NCI-H1048 (cell line): Measurements from ENCODE around the gene UMOD.

Experiments used
- DNase-seq: peaks from one replicate; lab custom pipeline; 2025; lab: John Stamatoyannopoulos, UW

Gene UMOD

DNA sequence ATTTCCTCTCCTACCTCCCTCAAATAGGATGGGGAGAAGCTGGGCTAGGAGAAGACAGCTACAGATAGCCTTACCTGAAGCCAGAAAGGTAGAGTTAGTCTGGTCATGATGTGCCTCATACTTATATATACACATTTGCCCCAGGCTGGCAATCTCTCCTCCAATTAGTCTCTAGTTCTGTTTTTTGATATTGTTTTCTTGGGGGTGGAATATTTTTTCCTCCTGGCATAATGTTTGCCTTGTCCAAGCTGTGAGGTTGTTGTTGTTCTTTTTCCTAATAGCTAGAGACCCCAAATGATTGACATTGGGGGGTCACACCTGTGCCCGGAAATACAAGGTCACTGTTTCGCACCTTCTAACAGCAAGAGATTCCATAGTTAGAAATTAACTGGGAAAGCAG lies at the start of gene UMOD:
UMOD (minus strand) TSS at position 101 of the 400 bp plus-strand sequence. CDS start 1,978 bp downstream, outside the sequence.
- no peak for DNase-seq

DNA sequence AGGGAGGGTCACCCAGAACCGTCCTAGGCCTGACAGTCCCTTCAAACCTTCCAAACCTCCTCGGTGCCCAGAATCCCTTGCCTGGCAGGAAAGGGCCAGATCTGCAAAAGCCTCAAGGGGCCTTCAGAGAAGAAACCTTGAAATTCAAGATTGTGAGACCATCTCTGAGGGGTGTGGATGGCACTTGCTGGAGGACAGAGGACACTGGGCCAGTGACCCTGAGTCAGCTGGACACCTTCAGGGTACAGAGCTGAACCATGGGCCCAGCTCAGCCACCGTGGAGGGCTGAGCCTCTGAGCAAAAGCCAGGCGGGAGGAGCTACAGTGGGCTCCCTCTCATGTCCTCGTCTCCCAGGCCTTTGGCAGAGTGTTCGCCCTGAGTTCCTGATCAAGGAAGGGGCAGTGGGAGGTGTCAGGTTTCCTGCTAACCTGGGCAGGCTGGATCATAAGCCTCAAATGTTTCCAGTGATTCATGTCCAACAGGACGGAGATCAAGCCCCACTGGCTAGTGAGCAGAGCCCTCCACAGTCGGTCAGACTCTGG lies 49.0 kb upstream of the UMOD start:
- DNase-seq = no peak

DNA sequence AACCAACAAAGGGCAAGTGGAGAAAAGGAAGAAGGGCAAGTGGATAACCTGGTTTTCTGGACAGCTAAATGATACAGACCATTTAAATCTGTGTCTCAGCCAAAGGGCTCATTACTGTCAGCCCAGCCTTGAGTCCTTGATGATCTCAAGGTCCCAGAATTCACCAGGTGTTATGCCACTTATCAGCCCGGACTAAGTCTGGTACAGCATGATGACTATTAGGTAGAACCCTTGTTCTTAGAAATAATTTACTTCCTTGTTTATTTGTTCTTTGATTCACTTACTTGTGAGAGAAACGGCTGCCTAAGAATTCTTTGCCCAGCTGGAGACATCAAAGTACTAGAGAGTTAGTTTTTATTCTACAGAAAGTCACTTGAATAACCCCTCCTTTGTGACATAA lies 48.6 kb upstream of the UMOD start:
- DNase-seq = no peak

DNA sequence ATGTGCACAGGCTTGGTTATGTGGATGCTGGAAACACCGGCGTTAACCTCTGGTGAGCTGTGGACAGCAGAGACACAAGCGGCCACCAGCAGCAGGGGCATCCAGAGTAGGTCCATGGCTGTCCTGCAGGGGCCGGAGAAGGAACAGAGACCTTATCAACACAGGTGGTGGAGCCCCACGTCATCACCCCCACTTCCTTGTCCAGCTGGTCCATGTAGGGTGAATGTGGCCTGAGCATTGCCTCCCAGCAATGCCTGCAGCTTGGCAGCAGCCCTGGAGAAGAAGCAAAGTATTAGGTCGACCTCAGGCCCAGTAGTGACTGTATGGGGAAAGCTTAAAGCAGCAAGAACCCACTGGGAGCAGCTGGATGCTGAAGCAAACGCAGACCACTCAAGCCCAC lies 46.7 kb upstream of the UMOD start:
- DNase-seq = no peak

DNA sequence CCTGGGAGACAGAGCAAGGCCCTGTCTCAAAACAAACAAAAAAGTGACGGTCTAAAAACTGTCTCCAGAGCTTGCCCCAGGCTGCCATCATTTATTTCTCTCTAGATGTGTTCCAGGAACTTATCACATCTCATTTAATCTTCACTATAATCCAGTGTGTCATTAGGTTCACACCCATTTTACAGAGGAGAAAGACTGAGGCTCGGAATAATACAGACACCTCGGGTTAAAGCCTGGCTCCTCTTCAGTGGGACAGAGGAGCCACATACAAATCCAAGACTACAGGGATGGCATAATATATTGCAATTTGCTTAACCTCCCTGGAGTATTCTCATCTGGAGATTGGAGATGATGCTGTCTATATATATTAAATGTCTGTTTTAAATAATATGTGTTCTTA lies 46.1 kb upstream of the UMOD start:
- no peak for DNase-seq

DNA sequence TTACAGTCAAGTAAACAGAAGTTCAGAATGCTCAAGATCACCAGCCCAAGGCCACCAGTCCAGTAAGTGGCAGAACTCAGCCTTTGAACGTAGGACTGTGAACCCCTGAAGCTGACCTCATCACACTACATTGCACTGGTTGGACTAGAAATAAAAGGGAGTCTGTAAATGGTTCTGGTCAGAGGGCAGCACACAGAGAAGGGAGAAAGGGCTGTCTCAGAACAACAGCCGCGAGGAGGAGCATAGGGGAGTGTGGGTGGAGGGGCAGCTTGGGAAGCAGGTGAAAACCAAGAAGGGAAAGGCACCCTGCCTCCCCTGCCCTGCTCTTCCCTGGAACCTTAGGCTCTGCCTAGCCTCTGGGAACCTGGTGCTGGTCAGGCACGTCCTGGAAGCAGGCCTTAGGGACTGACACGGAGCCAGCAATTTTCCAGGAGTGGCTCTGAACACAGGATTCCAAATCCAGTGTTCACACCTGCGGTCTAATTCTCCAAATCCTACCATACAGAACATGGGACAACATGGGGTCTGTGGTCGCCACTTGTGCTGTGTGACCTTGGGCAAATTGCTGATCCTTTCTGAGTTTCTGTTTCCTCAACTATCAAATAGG lies 45.1 kb upstream of the UMOD start:
- DNase-seq = no peak

DNA sequence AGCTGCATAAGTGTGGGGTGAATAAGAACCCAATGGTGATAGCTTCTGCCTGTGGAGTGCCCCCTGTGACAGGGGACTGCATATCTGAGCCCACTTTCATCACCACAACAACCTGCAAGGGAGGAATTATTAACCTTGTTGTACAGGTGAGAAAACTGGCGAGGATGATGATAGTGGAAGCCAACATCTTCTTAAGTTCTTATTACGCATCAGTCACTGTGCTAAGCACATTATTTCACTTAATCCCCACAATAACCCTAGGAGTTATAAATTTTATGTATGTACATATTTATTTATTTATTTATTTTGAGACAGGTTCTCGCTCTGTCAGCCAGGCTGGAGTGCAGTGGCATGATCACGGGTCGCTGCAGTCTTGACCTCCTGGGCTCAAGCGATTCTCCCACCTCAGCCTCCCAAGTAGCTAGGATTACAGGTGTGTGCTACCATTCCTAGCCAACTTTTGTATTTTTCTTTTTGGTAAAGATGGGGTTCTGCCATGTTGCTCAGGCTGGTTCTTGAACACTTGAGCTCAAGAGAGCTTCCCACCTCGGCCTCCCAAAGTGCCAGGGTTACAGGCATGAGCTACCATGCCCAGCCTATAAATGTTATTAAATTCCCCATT lies 44.4 kb upstream of the UMOD start:
- no peak for DNase-seq

DNA sequence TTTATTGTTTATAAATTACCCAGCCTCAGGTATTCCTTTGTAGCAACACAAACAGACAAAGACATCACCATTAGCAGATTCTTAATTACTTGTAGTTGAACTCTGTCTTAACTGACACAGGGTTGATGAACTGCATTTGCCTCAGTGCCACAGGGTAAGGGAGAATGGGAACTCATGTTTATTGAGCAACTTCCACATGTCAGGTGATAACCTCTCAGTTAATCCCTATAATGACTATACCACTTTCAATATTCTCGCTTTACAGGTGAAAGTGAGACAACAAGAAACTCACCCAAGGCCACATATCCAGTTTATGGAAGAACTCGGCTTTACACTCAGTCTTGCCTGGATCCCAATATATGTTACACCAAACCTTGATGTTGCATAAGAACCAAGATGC lies 43.4 kb upstream of the UMOD start:
- no peak for DNase-seq

DNA sequence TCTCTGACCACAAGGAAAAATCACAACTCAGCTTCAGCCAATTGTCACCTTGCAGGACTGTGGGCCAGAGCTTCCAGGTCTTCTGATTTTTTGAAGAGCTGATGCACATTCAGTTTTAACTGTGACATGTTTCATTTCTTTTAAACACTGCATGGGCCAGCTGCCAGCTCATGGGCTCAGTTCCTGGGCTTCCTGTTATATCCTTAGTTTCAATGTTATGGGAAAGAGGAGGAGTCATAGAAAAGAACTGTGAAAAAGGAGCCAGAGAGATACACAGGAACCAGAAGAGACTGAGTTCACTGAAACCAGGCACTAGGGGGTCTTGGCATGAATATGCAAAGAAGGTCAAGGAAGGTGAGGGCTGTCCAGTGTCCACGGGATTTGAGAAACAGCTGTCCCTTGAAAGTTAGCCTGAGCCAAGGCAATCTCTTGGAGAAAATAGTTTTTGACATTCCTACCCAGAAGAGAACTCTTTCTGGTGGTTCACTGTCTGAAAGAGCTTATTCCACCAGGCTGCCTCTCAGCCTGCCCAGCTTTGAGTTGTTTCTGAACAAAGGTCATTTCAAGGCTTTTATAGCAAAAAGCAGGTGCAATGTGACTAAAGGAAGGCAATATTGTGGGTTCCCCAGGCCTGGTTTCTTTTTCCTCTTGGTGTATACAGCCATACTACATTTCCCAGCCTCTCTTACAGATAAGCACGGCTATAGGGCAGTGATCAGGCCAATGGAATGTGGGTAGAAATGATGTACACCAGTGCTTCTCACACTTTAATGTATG lies 41.5 kb upstream of the UMOD start:
- no peak for DNase-seq

DNA sequence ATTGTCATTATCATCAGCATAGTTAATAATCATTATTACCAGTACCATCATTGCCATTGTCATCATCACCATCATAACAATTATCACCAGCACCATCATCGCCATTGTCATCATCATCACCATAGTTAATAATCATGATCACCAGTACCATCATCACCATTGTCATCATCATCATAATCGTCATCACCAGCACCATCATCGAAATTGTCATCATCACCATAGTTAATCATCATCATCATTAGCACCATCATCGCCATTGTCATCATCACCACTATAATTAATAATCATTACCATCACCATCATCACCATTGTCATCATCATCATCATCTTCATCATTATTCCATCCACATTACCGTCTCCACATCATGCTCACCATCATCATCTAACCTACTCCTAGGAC lies 38.5 kb upstream of the UMOD start:
- DNase-seq = no peak

DNA sequence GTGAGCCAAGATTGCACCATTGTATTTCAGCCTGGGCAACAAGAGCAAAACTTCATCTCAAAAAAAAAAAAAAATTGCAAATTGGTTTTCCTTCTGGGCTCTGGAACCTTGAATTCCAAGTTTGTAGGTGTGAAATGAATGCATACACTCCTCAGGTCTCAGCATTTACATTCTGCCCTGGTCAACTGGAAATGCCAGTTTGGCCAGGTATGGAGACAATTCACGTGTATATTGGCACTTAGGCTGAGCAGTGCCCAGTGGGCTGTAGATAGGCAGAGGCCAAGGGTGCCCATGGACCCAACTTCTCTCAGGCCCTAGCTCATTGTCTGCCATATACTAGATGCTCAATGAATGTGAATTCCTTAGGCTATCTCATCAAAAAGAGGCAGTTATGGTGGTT lies 36.3 kb upstream of the UMOD start:
- DNase-seq = no peak

DNA sequence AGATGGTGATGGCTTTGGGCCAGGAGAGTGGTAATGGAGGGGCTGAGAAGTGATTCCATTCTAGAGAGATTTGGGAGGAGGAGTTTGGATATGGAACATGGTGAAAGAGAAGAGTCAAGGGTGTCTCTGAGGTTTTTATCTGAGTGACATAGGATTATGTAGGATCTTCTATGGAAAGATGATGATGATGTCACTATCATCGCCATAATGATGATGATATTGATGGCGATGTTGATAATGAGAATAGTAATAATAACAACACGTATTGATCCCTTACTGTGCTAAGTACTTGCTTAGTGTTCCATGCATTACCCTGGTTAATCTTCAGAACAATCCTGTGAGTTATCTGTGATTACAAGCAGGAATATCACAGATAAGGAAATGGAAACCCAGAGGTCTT lies 35.5 kb upstream of the UMOD start:
- DNase-seq = no peak

DNA sequence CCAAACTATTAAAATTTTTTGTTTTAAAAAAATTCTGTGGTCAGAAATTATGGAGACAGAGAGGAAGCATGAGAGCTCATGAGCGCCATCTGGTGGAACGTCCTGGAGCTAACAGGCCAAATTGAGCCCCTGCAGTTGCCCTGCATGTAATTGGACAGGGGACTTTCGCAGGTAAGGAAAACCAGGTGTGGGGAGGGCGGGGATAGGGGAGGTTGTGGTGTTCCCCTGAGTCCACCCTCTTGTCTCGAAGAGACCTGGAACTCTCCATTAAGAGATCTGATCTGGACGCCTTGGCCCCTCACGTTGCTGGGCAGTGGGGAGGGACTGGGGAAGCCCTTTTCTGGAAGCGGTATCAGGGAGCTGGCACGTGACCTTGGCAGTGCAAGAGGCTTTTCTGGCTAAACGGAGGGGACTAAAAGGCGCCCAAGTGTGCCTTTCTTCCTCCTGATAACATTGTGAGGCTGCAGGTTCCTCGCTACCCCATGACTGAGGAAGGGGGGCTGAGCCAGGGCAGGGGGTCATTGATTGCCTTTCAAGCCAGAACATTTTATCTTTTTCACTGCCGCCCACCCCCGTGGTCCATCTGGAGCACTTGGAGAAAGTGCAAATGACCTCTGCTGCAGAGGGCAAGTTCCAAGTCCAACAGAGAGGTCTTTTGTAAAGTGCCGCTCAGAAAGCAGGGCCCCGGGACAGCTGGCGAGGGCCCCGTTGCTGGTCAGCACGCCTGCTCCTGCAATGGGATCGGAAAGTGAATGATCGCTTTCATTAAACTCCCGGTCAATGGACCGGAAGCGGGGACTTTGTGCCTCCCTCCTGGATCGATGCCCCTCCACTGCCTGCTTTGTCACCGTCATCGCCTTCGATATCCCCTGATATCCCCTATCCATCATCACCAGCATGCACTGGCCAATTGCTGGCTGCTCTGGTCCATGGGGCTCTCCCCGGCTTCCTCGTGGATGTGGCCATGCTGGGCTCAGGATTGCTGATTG lies 33.6 kb upstream of the UMOD start:
- no peak for DNase-seq

DNA sequence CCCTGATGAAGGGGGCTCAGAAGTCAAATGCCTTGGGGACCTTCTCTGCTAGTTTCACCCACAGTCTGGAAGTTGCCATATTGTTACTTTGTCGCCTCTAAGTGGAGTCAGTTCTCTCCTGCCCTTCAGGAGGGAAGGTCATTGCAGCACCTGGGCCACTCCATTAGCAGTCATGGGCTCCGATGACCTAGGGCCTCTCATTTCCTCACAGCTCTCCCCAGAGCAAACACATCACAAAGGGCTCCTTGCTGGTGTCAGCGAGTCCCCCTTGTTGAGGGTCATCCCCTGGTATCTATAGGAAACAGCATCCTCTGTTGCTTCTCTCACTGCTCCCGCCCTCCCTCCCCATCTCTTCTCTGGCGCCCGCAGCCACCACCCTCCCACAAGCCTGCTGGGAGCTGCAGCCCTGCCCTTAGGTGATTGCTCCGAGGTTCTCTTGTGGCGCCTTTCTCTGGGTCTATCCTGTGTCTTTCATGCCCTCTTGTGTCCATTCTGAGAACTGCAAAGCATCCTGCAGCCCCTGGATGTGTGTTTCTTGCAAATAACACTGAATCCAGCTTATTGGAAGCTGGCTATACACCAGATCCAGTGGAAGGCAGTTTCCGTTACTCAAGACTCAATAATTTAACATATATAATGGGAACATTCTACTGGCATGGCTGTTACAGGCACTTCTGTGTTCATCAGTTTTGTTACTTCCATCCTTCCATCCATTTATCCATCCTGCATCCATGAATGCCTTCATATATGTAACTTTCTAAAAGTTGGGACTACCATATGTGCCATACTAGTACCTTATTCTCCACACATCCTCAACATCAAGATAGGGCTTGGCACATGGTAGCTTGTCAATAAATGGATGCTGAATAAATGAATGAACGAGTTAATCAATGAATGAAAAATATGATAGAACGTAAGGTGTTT lies 30.9 kb upstream of the UMOD start:
- no peak for DNase-seq

DNA sequence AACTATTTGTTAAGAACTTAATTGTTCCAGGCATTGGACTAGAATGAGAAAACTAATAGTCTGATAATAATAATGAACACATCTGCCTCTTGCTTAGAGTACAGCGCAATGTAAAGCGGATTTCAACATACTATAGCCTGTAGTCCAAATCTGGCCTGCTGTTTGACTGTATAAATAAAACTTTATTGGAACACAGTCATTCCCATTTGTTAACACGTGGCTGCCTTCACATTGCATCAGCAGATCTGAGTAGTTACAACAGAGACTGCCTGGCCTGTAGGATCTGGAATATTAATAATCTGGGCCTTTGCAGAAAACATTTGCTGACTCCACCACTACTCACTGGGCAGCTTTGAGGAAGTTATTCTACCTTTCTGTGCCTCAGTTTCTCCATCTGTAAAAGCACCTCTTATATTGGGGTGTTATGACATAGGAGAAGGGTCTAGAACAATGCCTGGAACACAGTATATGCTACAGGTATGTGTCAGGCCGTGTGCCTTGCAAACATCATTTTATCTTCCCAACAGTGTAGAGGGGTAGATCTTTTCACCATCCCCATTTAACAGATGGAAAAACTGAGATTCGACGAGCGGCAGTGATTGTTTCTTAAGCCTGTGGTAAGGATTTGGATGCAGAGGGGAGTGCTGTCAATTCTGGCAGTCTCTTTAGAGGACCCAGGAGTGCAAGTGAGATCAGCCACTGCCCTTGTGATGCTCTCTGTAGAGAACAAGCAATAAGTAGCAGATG lies 29.9 kb upstream of the UMOD start:
- DNase-seq = no peak

DNA sequence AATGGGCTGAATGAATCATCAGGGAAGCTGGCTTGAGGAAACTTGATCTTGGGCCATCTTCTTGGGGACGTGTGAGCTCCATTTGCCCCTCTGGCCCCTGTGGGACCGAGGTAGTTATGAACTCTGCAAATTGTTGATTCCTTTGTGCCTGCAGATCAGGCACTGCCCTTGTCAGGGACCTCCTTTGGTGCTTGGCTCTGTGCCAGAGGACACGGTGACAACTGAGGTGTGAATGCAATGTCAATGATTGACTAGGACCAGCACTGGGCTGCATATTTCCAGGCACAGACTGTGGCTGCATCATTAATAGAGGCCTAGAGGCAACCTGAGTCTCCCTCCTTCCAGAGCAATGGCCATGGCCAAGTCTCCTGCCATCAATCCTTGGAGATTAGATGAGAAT lies 28.3 kb upstream of the UMOD start:
- DNase-seq = no peak

DNA sequence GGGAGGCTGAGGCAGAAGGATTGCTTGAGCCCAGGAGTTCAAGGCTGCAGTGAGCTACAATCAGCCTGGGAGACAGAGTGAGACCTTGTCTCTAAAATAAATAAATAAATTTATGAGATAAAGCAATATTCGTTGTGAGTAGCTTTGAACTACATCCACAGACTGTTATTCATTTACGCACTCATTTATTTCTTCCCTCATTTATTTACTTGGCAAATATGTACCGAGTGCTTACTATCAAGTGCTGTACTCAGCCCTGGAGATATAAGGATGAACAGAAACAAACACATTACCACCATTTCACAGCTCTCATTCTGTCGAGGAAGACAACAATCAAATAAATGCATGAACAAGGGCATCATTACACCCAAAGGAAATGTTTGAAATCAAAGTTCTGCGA lies 24.7 kb upstream of the UMOD start:
- no peak for DNase-seq

DNA sequence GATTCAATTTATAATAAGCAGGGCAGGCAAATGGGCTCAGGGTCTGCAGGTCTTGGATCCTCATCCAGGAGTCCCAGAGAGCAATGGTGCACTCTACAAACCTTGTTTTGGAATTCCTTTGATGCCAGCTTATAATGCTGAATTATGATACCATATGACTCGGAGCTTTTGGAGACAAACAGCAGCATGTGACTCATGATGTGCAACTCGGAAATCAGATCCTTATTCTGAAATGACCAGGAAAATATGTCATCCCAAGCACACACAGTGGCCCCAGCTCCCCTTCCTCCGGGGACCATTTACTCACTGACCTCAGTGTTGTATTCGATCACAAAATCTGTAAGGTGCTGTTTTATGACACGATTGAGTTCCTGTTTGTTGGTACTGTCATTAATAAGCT lies 20.2 kb upstream of the UMOD start:
- no peak for DNase-seq

DNA sequence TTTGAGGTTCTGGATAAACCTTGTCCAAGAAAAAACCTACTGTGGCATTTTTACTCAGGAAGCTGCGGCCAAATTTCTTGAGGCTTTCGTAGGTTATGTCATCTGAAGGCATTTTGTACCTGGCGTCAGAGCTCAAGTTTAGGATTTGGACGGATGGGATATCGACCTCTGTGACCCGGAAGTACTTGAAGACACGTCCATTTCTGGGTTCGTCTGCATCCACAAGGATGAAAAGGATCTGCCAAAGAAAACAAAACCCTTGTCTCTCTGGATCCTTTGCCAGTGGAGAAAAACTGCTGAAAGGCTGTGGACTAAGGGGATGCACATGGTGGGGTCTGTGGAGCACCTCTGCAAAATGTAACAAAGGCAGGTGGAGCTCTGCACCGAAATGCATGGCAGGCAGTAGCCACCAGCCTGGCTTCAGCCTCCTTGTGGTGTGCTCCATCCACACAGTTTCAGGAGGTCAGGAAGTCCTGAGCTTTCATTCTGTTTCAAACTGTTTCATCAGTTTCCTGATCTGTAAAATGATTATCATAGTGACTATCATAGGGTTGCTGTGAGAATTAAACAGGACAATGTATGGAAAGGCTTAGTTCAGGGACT lies 17.0 kb upstream of the UMOD start:
- DNase-seq = no peak

DNA sequence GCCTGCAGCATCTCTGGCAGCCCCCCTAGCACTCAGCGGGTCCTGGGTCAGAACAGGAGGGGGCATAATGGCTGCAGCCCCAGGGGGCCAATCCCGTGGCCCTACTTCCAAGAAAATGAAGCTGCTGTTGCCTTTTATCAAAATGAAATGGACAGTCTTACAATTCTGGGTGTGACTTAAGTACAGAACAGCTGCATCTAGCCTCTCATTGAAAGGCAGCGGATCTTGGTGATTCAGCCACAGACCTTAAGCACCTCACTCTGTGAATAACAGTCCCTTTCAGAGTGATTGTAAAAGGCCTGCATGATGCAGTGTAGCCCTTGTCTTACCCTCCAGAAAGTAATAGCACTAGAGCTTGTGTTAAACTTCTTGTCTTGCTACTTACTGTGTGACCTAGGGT lies 11.5 kb upstream of the UMOD start:
- DNase-seq = no peak
